NT2/D1 (cell line): ENCODE results near the gene EPHA7.

Experiments
- DNase-seq: peaks from one replicate; pipeline ENCODE4 v3.0.0-alpha.2; 2011; ENCODE audit warnings: low read depth, low spot score
- H3K27me3 ChIP-seq: 2 replicates; pipeline ENCODE4 v1.6.0; 2011; ENCODE audit warnings: mild to moderate bottlenecking; ENCODE audit not compliant: insufficient read length, insufficient read depth
- H3K36me3 ChIP-seq: 2 replicates; pipeline ENCODE4 v1.6.1; 2011; ENCODE audit warnings: mild to moderate bottlenecking, low read length, mixed read lengths; ENCODE audit not compliant: insufficient read depth, insufficient read length
- H3K4me1 ChIP-seq: 2 replicates; pipeline ENCODE4 v1.5.1; 2011; ENCODE audit not compliant: insufficient read depth, insufficient read length
- H3K4me3 ChIP-seq: 2 replicates; pipeline ENCODE4 v1.5.1; 2011; ENCODE audit warnings: low read depth; ENCODE audit not compliant: insufficient read length
- H3K9ac ChIP-seq: 2 replicates; pipeline ENCODE4 v1.6.0; 2011; ENCODE audit warnings: low read depth; ENCODE audit not compliant: insufficient read length
- H3K9me3 ChIP-seq: 2 replicates; pipeline ENCODE4 v1.5.1; 2011; ENCODE audit warnings: mild to moderate bottlenecking, low read length; ENCODE audit not compliant: insufficient read depth
- SUZ12 ChIP-seq: IDR thresholded peaks from 2 replicates; pipeline ENCODE4 v1.6.1; 2011; ENCODE audit not compliant: insufficient read length, insufficient read depth; ENCODE audit errors: extremely low read depth
- YY1 ChIP-seq: IDR thresholded peaks from 2 replicates; pipeline ENCODE4 v1.6.1; 2011; ENCODE audit not compliant: insufficient read length, insufficient read depth
- ZNF274 ChIP-seq: IDR thresholded peaks from 2 replicates; pipeline ENCODE4 v1.6.1; 2011; ENCODE audit warnings: mild to moderate bottlenecking, low read depth, low read length

EPHA7 gene

DNA sequence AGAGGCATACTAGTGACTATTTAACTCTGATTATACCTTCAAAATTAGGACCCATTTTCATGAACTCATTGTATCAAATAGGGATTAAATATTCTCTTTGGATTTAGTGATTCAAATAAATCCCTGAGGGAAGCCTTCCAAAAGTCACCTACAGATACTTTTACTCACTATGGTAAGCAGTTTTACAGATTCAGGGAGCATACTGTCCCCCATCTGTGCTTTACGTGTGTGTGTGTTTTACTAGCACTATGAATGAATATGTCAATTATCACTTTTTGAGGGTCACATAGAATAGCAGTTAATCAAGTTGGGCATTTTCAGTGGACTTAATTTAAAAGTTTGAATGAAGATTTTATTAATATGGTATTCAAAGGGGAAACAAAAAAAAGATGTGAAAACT is 96.7 kb downstream of the EPHA7 start:
- Histone ChIP-seq H3K9me3 (no peaks in the 10 kb centered on the region), H3K4me1 (no peaks in the 10 kb centered on the region), H3K27me3 (no peaks in the 10 kb centered on the region), H3K9ac (no peak overlapping the region), H3K36me3 (no peaks in the 10 kb centered on the region), H3K4me3 (no peak overlapping the region)
- DNase-seq = no peak
- TF ChIP-seq ZNF274 (no peak), SUZ12 (no peak), YY1 (no peak)

GRCh38 chr6:93319304-93319703 is 100.1 kb downstream of the EPHA7 start:
- Histone ChIP-seq H3K4me3 (no peak overlapping the region), H3K9me3 (no peaks in the 10 kb centered on the region), H3K36me3 (no peaks in the 10 kb centered on the region), H3K4me1 (no peaks in the 10 kb centered on the region), H3K27me3 (no peaks in the 10 kb centered on the region), H3K9ac (no peak overlapping the region)
- no peak for TF ChIP-seq YY1
- no peak for TF ChIP-seq ZNF274
- TF ChIP-seq SUZ12 = no peak
- no peak for DNase-seq

DNA sequence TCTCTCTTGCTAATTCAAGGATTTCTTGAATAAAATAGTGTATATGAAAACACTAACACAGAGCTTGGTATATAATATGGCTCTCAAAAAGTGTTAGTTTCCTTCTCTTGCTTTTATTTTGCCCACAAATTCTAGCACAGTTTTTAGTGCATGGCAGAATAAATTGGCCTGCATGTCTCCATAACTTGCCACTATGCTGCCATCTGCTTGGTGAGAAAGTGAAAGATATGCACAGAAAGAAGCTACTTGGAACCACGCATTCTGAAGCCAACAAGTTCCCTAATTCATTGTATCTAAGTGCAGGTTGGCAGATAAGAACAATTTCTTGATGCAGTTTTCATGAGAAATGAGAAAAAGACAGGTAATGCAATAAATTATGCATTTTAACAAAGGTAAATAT is 101.2 kb downstream of the EPHA7 start:
- H3K4me3 ChIP-seq = no peak overlapping the region
- TF ChIP-seq ZNF274 (no peak), SUZ12 (no peak), YY1 (no peak)
- no peaks in the 10 kb centered on the region for H3K9me3 ChIP-seq
- H3K9ac ChIP-seq = no peak overlapping the region
- H3K4me1 ChIP-seq = no peaks in the 10 kb centered on the region
- no peaks in the 10 kb centered on the region for H3K27me3 ChIP-seq
- no peak for DNase-seq
- H3K36me3 ChIP-seq = no peaks in the 10 kb centered on the region

DNA sequence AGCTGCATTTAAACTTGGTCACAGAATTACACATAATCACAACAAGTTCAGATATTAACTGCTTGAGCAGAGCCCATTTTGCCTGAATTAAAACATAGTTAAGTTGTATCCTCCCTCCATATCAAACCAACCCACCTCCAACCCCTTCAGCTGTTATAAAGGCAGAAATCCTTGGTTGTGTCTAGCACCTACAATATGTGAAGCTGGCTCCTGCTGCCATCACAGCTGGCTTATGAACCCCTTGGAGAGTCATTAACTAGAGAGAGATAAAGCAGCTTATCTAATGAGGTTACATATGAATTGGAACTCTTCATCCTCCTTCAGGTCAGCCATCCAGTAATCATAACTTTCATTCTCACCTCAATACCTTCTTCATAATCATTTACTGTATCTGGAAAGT is 101.8 kb downstream of the EPHA7 start:
- DNase-seq = no peak
- no peak for TF ChIP-seq ZNF274
- no peak for TF ChIP-seq SUZ12
- no peak for TF ChIP-seq YY1
- no peaks in the 10 kb centered on the region for H3K4me1 ChIP-seq

DNA sequence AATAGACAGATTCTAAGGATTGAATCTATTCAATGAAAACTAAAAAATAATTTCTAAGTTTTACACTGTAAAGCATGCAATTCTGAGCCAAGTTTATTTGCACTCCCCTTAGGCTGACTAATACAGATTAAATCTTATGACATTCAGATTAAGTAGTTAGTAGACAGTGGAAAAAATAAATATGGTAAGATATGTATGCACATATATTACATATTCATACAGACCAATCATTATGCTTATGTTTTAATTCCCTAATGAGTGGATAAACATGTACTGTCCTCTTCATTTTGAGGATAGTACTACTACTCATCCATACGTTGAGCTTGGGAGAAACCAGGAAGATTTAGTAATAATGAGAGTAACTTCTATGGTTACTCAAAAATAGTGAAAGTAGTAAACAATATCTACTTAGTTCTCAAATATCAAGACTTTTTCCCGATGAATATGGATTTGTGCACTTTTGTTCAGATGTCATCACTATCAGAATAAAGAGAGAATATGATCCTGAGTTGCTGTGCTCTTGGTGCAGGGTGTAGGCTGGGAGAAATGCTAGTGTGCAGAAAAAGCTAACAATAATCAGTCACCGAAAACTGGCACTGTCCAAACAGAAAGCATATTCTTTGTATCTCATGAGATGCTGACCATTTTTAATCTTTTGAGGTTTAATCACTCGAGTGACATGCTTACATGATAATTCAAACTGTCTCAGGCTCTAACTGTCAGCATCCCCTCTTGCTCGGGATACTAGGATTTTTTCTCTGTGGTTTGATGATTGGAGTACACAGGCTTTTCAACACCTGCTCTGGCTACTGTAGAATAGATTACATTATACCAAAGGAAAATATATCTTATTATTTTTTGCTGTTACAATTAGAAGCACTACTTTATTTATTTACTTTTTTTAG is 111.6 kb downstream of the EPHA7 start:
- Histone ChIP-seq H3K27me3 (no peaks in the 10 kb centered on the region), H3K9ac (no peak overlapping the region)
- no peak for DNase-seq

More for the DNA sequence above, 101.8 kb downstream of the EPHA7 start:
- Histone ChIP-seq H3K9me3 (no peaks in the 10 kb centered on the region), H3K9ac (no peak overlapping the region), H3K27me3 (no peaks in the 10 kb centered on the region), H3K4me3 (no peak overlapping the region), H3K36me3 (no peaks in the 10 kb centered on the region)

DNA sequence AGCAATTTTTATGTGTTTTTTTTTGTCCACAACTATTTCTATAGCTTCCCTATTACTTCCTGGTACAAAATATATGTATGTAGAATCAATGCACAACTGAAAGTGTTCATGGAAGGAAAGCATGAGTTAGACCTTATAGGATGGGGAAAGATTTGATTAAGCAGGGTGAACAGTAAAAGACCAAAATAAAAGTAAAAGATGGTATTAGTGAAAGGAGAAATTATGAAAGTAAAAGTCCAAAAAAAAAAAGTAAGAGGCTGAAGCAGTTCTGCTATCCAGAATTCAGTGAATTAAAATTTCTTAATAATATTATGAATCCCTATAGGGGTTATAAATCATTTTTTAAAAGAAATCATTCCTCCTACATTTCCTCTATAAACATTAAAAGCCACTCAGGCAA is 114.3 kb downstream of the EPHA7 start:
- no peaks in the 10 kb centered on the region for H3K36me3 ChIP-seq

More for the DNA sequence above, 111.6 kb downstream of the EPHA7 start:
- Histone ChIP-seq H3K4me3 (no peak overlapping the region), H3K4me1 (no peaks in the 10 kb centered on the region), H3K36me3 (no peaks in the 10 kb centered on the region), H3K9me3 (no peaks in the 10 kb centered on the region)
- TF ChIP-seq SUZ12 (no peak), ZNF274 (no peak), YY1 (no peak)

GRCh38 chr6:93304505-93304904 is 114.9 kb downstream of the EPHA7 start:
- Histone ChIP-seq H3K36me3 (no peaks in the 10 kb centered on the region), H3K9me3 (no peaks in the 10 kb centered on the region), H3K4me1 (no peaks in the 10 kb centered on the region), H3K4me3 (no peak overlapping the region), H3K27me3 (no peaks in the 10 kb centered on the region), H3K9ac (no peak overlapping the region)
- TF ChIP-seq ZNF274 (no peak), SUZ12 (no peak), YY1 (no peak)
- DNase-seq = no peak

More for the DNA sequence above, 114.3 kb downstream of the EPHA7 start:
- Histone ChIP-seq H3K9me3 (no peaks in the 10 kb centered on the region), H3K9ac (no peak overlapping the region), H3K27me3 (no peaks in the 10 kb centered on the region), H3K4me1 (no peaks in the 10 kb centered on the region), H3K4me3 (no peak overlapping the region)
- TF ChIP-seq ZNF274 (no peak), SUZ12 (no peak), YY1 (no peak)
- no peak for DNase-seq
